Spleen (tissue), 7 donors: ENCODE measurements around the gene MMP17.
A peak's percentile ranks its signal among the peaks of the same experiment; 100 is the strongest.

ENCODE experiments used
- POLR2AphosphoS5 ChIP-seq, 3 donors: sonication (generic); formaldehyde crosslinking; IDR thresholded peaks; one replicate each; pipeline ENCODE4 v1.5.1; 2017; ENCODE audit warnings: antibody characterized with exemption in 3 of 3
- TF ChIP-seq, protein P1 (sequence below), 11 experiments: fragments of 200-600 bp in 7 of 11; fragments of 450-650 bp in 4 of 11; sonication (generic) in 4 of 11; IDR thresholded peaks in 8 of 11; conservative IDR thresholded peaks in 3 of 11; 1 replicate in 7 of 11; 2 replicates in 4 of 11; pipeline versions ENCODE4 v1.4.0 to v1.8.0; 2016 to 2021; ENCODE audit warnings: antibody characterized with exemption in 11 of 11, inconsistent platforms in 4 of 11, mild to moderate bottlenecking in 1 of 11
- donor health status: DM: no; HTN: no; CAD: no; lungs with moderate emphysema.
- donor health status: DM: no; HTN: no; CAD: no.
- donor health status: DM: no; HTN: no; CAD: no.

DNA sequence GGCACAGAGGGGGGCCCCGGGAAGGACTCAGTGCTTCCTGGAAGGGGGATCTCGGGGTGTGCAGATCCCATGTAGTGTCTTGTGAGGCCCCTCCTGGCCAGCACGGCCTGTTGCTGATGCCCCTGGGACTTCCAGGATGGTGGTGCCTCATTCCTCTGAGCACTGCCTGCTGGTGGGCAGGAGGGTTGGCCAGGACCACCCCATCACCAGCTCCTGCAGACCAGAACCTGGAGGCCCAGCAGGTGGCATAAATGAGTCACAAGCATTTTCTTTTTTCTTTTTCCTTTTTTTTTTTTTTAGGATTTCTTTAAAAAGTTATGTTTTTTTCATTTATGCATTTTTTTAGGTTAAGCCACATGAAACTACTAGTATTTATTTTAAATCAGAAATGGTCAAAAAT lies 8.0 kb downstream of the MMP17 start:
- TF ChIP-seq, protein P1, sequence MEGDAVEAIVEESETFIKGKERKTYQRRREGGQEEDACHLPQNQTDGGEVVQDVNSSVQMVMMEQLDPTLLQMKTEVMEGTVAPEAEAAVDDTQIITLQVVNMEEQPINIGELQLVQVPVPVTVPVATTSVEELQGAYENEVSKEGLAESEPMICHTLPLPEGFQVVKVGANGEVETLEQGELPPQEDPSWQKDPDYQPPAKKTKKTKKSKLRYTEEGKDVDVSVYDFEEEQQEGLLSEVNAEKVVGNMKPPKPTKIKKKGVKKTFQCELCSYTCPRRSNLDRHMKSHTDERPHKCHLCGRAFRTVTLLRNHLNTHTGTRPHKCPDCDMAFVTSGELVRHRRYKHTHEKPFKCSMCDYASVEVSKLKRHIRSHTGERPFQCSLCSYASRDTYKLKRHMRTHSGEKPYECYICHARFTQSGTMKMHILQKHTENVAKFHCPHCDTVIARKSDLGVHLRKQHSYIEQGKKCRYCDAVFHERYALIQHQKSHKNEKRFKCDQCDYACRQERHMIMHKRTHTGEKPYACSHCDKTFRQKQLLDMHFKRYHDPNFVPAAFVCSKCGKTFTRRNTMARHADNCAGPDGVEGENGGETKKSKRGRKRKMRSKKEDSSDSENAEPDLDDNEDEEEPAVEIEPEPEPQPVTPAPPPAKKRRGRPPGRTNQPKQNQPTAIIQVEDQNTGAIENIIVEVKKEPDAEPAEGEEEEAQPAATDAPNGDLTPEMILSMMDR (IDR thresholded peaks at IDR 0.05 in 8 of 11, conservative IDR thresholded peaks at IDR 0.05 in 3 of 11) = peak in 4 of 11 experiments; percentile 11 to 44 (median 23)
- TF ChIP-seq POLR2AphosphoS5 (IDR thresholded peaks at IDR 0.05) = no peak
